HG03135 (cell line): ENCODE results near the gene RCVRN.

Source experiments
- ATAC-seq: cut with Tn5 transposase; IDR thresholded peaks from one replicate; pipeline ENCODE4 v1.9.1; 2021; ENCODE audit warnings: mild to moderate bottlenecking, moderate library complexity; ENCODE audit not compliant: unreplicated experiment

The RCVRN gene

DNA sequence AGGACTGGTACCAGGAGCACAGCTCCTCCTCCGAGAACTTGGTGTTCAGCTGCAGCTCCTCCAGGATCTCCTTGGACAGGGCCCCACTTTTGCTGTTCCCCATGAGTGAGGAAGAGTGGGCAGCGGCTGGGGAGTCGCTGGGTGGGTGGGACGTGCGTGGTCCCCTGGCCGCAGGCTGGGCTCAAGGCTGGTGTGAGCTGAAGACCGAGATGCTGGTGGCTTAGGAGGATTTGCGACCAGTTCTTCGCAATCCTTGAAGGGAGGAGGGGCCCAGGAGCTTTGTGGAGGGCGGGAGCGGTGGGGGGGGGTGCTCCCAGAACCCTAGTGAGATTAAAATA lies at the start of gene RCVRN:
RCVRN (minus strand) TSS at position 194 of the 338 bp plus-strand sequence; CDS start at position 103, 91 bp downstream.
- no peak for ATAC-seq

DNA sequence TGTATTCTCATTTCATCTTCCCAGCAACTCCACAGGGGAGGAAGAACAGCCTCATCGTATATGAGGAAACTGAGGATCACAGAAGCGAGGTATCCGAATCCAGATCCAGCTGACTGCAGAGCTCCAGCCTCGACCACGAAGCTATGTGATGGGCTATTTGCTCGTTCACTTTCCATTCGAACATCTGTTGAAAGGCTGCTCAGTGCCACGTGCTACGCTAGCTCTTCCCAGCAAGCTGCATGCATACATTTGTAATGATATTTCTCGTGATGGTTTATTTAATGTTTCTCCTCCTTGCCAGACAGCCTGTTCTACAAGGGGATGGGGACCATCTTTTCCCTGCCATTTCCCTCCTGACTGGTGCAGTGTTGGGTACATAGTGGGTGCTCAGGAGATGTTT lies 48.4 kb upstream of the RCVRN start:
- no peak for ATAC-seq

DNA sequence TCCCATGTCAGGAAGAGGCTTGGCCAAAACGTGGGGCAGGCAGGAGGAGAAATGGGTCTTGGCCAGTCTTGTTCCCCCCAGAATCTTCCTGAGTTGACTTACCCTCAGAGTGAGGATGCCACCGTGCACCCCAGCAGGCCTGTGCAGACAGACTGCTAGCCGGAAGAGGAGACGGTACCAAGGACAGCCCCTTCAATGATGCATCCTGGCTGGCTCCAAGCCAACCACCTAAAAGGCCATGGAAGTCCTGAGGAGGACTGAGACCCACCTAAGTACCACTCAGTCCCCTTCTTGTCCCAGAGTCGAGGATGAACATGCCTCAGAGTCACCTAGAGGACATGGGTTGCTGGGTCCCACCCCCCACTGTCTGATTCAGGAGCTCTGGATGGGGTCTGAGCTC lies 46.7 kb upstream of the RCVRN start:
- no peak for ATAC-seq

DNA sequence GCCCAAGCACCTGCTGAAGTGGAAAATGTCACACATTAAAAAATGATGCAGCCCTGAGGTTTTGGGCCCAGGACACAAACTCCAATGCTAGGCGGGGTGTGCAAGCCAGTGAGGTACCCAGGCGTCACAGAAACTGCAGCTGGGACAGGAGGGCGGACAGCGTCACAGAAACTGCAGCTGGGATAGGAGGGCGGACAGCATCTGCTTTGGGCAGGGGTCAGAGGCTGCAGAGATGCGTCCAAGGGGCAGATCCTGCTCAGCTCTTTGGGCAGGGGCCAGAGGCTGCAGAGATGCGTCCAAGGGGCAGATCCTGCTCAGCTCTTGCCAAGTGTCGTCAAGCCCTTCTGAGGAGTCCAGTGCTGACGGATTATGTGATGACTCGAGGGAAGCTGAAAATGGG lies 43.9 kb upstream of the RCVRN start:
- ATAC-seq: no peak

DNA sequence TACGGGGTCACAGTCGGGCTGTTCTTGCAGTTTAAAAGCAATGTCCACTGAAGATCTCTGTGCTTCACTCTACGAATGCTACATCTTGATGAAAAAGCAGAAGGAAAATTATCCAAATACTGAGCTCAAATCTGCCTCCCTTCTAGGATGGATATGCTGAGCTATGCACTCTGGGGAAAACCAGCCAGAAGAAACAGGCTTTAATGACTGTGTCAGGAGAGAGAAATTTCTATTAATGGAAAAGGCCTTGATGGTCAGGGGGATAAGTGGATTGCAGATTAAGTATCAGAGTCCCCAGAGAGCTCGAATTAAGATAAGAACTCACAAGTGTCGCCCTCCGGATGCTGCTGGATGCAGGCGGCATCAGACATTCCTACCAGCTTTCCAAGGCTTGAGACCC lies 39.6 kb upstream of the RCVRN start:
- no peak for ATAC-seq

DNA sequence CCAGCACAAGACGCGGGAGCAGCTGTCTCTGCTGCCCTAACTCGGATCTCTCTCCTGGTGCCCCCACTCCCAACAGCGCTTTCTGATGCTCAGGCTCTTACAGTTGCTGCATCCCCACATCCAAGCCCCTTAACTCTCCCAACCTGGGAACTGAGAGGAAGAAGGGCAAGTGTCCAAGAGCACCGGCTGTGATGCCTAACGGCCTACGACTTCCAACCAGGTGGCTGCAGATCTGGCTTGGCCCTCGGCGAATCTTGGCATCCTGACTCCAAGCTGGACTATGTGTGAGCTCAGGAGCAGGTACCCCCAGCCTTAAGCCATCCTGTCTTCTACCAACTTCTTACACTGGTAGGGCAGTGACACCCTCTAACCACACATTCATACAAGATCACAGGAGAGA lies 38.3 kb upstream of the RCVRN start:
- no peak for ATAC-seq

DNA sequence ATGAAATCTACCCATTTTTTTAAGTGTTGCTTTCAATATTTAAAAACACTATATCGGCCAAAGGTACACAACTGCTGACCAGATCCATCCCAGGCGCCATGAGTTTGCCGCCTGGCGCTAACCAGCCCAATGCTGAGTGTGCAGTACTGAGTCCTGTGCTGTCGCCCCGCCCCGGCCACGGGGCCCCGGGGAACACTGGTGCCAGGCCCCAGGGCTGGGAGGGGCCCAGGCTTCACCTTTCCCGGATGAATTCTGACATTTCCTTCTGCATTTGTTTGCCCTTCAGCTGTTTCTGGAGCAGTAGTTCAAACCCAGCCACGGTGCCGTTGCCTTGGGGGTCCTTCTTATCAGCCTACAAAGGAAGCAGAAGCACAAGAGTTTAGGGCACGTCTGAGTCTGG lies 37.8 kb upstream of the RCVRN start:
- no peak for ATAC-seq

DNA sequence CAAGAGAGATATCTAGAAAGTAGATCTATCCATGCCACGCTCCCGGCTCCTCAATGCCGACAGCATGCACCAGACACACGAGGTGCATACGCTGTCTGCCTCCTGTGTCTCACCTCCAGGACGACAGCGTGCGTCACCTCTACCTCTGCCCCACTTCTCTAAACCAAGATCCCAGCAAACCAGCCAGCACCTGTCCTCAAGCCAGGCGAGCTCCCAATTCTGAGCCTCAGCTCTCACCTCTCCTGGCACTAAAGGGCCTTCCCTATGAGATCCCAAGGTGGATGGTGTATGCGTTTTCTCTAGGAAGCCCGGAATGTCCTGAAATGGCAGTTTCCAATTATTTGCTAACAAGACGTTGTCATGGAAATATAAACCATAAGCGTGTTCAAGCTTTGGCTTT lies 36.2 kb upstream of the RCVRN start:
- no peak for ATAC-seq

DNA sequence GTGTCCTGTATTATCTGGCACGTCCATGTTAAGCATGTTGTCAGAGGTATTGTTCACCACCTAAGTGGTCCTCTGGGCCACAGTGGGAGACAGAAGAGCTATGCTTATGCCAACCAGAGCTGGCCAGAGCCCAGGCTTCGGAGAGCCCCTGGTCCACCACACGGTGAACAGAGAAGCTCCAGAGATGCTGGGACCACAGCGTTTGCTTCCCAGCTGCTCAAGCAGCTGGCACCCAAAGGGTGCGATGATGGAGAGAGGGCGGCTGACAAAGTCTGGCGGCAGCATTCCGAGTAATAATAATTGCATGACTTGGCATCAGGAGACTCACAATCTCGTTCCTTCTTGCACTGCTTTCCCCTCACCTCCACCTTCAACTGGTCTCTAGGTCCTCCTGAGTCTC lies 35.8 kb upstream of the RCVRN start:
- no peak for ATAC-seq

DNA sequence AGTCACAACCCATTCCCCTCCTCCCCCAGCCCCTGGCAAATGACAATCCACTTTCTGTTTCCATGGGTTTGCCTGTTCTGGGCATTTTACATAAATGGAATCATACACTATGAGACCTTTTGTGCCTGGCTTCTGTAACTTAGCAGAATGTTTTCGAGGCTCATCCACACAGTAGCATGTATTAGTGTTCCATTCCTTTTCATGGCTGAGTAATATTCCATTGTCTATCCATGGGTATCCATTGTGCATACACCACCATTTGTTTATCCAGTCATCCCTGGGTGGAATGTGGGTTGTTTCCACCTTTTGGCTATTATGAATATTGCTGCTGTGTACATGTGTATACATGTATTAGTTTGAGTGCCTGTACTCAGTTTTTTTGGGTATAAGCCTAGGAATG lies 33.7 kb upstream of the RCVRN start:
- ATAC-seq: no peak

DNA sequence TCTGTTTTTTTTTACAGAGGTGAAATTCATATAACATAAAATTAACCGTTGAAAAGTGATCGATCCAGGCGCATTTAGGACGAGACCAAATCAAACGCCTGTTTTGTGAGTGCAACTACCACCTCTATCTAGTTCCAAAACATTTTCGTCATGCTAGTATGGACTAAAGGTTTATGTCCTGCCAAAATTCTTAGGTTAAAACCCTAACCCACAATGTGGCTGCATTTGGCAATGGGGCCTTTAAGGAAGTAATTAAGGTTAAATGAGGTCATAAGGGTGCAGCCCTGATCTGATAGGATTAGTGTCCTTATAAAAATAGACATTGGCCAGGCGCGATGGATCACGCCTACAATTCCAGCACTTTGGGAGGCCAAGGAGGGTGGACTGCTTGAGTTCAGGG lies 32.8 kb upstream of the RCVRN start:
- no peak for ATAC-seq

DNA sequence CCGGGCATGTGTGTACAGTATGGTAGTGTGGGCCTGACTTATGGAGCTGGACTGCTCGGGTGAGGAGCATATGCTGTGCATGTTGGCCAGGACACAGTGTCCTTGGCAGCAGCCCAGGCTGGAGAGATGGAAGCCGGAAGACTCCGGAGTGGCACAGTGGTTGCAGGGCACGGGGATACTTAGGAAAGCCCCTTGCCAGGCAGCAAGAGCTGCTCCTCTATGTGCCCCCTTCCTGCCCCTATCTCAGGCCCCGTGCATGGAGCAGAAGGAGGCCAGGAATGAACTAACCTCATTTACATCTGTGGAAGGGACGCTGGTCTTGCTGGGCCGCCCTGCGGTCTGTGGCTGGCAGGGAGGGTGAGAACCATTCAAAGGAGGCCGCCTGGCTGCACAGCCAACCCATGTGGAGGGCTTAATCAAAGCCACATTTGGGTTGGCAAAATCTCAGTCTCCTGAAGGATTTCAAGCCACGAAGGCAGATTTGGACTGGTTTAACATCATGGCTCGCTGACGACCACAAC lies 32.2 kb upstream of the RCVRN start:
- no peak for ATAC-seq

DNA sequence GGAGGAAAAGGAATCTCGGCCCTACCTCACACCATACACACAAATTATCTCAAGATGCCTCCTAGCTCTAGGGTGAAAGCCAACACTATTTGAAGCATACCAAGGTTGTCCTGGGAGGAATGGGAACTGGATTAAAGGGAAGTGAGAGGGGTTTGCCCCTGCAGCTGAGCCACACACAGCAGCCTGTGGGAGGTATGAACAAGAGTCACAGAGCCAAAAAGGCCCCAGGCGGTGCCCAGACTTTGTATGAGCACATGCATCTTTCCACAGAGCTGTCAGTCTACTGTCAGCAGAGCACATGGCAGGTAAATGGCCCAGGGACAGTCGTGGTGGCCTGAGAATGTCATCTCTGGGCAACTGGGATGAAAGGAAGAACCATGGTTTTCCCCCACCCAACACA lies 31.0 kb upstream of the RCVRN start:
- no peak for ATAC-seq

DNA sequence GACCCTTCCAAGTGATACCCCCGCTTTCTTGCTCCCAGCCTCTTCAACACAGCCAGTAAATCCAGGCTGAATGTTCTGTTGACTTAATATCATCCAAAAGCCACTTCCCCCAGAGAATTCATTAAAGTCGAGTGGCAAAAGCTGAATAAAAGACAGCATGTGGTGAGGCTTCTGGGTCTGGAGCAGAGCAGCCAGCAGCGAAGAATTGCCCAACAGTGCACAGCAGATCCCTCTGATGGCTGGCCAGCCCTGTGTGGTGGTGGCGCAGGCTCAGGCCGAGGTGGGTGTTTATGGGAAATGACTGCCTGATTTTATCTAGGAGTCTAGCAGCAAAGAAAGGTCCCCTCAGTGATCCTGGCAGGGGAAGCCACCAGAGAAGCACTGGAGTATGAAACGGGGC lies 30.3 kb upstream of the RCVRN start:
- no peak for ATAC-seq

DNA sequence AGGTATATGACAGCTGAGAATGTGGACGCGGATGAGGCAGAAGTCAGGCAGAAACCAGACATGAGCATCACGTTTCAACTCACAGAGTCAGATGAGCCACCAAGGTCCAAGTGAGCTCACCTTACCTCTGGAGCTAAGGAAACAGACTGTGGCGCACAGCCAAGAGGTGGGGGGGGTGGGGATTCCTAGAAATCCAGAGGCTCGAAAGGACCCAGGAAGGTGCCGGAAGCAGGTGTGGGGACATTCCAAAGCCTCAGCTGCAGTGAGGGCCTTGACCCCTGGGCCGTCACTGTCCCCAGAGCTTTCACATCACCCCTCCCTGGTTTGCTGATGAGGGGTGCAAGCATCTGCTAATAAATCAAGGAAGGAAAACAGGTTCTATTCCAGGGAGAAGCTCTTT lies 29.3 kb upstream of the RCVRN start:
- no peak for ATAC-seq

DNA sequence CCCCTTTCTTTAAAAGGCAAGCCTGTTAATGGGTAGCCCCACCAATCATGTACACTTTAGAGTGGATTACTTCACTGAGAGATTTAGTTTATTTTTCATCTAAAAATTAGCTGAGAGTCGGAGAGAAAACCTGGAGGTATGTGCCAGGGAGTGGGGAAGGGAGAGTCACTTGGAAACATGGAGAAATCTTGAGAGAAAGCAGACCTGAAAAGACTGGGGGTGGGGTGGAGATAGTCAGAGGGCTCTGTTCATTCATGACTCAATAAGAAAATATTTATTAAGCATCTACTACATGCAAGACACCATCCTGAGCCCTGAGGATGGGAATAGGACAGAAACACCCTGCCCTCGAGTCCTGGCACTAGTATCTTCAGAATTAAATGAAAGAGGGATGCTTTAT lies 27.4 kb upstream of the RCVRN start:
- no peak for ATAC-seq

DNA sequence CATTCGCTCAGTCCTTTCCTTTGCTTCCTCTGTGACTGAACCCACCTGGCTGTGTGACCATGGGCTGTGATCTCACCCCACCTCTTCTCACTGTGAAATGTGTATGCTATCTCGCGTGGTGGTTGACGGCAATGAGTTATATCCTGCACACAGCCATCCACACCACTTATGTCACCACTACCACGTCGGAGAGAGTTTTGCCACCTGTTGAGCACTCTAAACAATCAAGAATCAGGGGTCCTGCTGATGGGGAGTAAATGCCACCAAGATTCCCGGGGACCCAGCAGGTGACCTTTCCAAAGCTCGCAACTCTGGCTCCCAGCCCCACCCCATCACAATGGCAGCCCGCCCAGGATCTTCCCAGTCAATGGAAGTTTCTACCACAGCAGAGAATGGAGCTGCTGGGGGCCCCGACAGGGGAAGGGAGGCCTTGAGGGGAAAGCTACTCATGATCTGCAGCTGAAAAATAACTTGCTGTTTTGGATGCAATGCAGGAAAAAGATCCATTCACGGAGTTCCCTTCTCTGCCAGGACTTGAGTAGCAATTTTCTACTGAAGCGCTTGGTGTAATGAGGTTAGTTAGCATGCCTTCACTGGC lies 26.2 kb upstream of the RCVRN start:
- no peak for ATAC-seq

DNA sequence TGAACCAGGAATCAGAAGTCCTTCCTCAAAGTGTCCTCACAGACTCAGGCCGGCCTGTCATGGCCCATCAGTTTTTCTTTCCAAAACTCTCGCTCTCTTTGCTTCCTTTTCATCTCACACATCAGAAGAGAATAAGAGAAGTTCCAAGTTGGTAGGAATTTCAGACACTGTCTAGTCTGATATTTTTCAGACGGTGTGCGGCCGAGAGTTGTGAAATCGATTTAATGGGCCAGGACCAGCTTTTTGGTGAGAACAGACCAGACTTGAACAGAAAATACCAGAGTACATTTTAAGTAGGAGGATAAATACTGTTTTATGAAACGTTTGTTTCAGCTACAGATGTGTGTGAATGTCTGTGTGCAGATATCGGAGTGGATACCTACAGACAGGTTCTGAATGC lies 24.8 kb upstream of the RCVRN start:
- no peak for ATAC-seq

DNA sequence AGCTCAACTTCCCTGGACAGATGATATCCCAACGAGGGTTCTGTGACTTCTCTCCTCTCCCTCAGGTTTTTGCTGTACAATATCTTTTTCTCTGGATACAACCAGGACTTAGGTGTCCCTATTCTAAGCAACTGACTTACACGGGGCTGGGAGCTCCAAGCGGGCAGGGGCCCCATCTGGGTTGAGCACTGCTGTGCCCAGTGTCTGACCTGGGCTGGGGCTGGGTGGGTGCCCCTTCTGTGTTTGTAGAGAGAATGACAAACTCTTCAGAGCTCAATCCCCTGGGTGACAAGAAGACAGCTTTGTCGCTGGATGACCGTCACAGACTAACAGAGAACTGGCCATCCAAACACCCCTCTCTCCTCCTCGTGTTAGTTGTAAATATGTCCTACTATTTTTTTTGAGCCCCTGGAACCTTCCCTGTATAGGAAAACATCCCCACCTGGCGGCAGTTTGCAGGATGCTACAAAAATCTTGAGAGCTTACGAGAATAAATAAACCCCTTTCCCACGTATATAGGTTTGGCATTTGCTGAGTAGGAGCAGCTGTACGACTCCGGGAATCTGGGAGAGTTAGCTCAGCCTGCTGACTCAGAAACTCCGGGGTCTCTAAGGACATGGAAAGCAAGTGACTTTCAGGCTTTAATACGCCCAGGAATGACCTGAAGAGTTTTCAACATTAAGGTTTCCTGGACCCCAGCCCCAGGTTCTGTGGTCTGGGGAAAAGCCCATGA lies 23.7 kb upstream of the RCVRN start:
- no peak for ATAC-seq

DNA sequence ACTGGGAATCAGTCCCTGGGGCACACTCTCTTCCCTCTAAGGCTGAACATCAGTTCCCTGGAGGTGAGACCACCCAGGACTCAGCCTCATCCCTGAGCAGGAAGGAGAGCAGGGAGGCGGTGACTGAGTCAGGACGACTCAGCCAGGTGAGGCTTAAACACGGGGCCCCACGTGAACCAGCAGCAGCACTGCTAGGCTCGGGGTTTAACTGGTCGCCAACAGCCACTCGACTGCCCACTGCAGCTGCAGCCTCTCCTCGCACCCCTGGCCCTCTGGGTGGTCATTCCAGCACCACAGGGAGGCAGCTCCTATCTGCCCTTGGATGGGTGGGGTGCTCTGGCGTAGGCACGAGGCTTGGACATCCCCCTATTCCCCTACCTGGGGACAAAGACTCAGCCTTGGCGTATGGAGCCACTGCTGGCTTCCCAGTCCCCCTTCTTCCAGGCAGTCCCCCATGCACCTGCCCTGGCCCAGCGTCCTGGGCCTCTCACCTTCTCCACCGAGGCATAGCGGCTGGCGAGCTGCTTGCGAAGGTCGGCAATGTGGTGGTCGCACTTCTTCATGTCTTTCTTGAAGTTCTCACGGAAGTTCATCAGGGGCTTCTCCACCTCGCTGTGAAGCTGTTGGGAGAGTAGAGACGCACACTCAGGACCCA lies 21.2 kb upstream of the RCVRN start:
- no peak for ATAC-seq

DNA sequence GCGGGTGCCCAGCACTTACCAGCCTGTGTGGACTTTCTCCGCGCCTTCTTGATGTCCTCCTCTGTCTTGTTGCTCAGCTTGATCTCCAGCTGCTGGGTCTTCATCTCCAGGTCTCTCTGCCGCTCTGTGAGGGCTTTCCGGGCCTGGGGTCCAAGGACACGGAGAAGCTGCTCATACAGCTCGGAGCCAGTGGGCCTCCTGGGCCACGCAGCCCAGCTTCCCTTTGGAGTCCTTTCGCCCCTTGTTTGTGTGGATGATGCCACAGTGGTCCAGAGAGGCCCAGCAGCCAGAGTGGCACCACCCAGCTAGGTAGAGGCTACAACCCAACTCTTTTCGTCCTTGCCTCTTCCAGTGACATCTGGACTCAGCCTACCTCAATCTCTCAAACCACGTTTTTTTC lies 20.4 kb upstream of the RCVRN start:
- no peak for ATAC-seq

DNA sequence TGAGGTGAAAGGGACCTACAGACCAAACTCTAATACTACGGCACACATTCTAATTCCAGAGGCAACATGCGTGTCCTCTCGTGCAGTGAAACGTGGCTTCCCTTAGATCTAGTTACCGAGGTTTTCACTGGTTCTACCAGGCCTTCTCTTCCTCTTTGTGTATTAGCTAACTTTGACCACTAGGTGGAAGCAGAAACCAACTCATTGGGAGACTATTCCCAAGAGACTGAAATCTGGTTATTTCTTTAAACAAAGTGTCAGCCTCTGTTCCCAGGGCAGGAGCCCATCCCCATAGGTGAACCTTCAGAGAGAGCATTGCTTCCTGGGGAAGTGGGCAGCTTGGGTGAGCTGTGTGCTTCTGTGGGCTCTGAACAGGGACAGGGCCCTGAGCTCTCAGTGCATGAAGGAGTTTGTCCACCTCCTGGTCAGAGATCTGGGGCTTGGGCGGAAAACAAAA lies 19.7 kb upstream of the RCVRN start:
- ATAC-seq: peak; percentile 60
